ENCODE measurements around the gene HIRA.

HIRA gene

GRCh38 chr22:19406281-19406811, 25.2 kb downstream of the HIRA start:
- TF ChIP-seq TCF12 (IDR thresholded peaks at IDR 0.05; ENCODE audit: low read depth) (no peak), FOXM1 (IDR thresholded peaks at IDR 0.05; ENCODE audit: borderline replicate concordance, low read depth) (no peak), TAF1 (IDR thresholded peaks at IDR 0.05; ENCODE audit: low read depth) (no peak), EP300 (IDR thresholded peaks at IDR 0.05; ENCODE audit: borderline replicate concordance) (no peak), MAX (IDR thresholded peaks at IDR 0.05) (no peak), ZBTB7A (IDR thresholded peaks at IDR 0.05; ENCODE audit: low read depth) (no peak), YY1 (IDR thresholded peaks at IDR 0.05; ENCODE audit: low read depth) (no peak), USF1 (IDR thresholded peaks at IDR 0.05) (no peak), CREB1 (IDR thresholded peaks at IDR 0.05; ENCODE audit: low read depth) (no peak), CEBPB (IDR thresholded peaks at IDR 0.05) (no peak), NFIC (IDR thresholded peaks at IDR 0.05) (no peak), TEAD4 (IDR thresholded peaks at IDR 0.05) (no peak), RAD21 (IDR thresholded peaks at IDR 0.05; ENCODE audit: low read depth) (no peak), EGR1 (IDR thresholded peaks at IDR 0.05) (no peak), REST (IDR thresholded peaks at IDR 0.05; ENCODE audit: low read depth) (no peak)

- TF ChIP-seq MAX (IDR thresholded peaks at IDR 0.05) (no peak), REST (IDR thresholded peaks at IDR 0.05; ENCODE audit: low read depth) (no peak)
Measured at GRCh38 chr22:19405652-19406051, 25.9 kb downstream of the HIRA start.

GRCh38 chr22:19405133-19405532, 26.4 kb downstream of the HIRA start:
- TF ChIP-seq CREB1 (IDR thresholded peaks at IDR 0.05; ENCODE audit: low read depth) (no peak), YY1 (IDR thresholded peaks at IDR 0.05; ENCODE audit: low read depth) (no peak), TEAD4 (IDR thresholded peaks at IDR 0.05) (no peak), TAF1 (IDR thresholded peaks at IDR 0.05; ENCODE audit: low read depth) (no peak), EP300 (IDR thresholded peaks at IDR 0.05; ENCODE audit: borderline replicate concordance) (no peak), MAX (IDR thresholded peaks at IDR 0.05) (no peak), RAD21 (IDR thresholded peaks at IDR 0.05; ENCODE audit: low read depth) (no peak), USF1 (IDR thresholded peaks at IDR 0.05) (no peak), EGR1 (IDR thresholded peaks at IDR 0.05) (no peak), FOXM1 (IDR thresholded peaks at IDR 0.05; ENCODE audit: borderline replicate concordance, low read depth) (no peak), CEBPB (IDR thresholded peaks at IDR 0.05) (no peak), REST (IDR thresholded peaks at IDR 0.05; ENCODE audit: low read depth) (no peak), ZBTB7A (IDR thresholded peaks at IDR 0.05; ENCODE audit: low read depth) (no peak), NFIC (IDR thresholded peaks at IDR 0.05) (no peak), TCF12 (IDR thresholded peaks at IDR 0.05; ENCODE audit: low read depth) (no peak)

- TF ChIP-seq REST (IDR thresholded peaks at IDR 0.05; ENCODE audit: low read depth), result no peak
- no peak for TF ChIP-seq CEBPB (IDR thresholded peaks at IDR 0.05)
- no peak for TF ChIP-seq EP300 (IDR thresholded peaks at IDR 0.05; ENCODE audit: borderline replicate concordance)
- TF ChIP-seq TCF12 (IDR thresholded peaks at IDR 0.05; ENCODE audit: low read depth), result no peak
- no peak for TF ChIP-seq MAX (IDR thresholded peaks at IDR 0.05)
- TF ChIP-seq TEAD4 (IDR thresholded peaks at IDR 0.05), result no peak
- TF ChIP-seq RAD21 (IDR thresholded peaks at IDR 0.05; ENCODE audit: low read depth), result no peak
- TF ChIP-seq ZBTB7A (IDR thresholded peaks at IDR 0.05; ENCODE audit: low read depth), result no peak
- no peak for TF ChIP-seq TAF1 (IDR thresholded peaks at IDR 0.05; ENCODE audit: low read depth)
- no peak for TF ChIP-seq EGR1 (IDR thresholded peaks at IDR 0.05)
- no peak for TF ChIP-seq FOXM1 (IDR thresholded peaks at IDR 0.05; ENCODE audit: borderline replicate concordance, low read depth)
- TF ChIP-seq NFIC (IDR thresholded peaks at IDR 0.05), result no peak
- no peak for TF ChIP-seq YY1 (IDR thresholded peaks at IDR 0.05; ENCODE audit: low read depth)
- no peak for TF ChIP-seq CREB1 (IDR thresholded peaks at IDR 0.05; ENCODE audit: low read depth)
Measured at GRCh38 chr22:19404676-19405075, 26.9 kb downstream of the HIRA start.

All from Ishikawa (cell line).